Muscle layer of duodenum (tissue), 2 donors: ENCODE measurements around the gene SUCLA2.
A peak's percentile ranks its signal among the peaks of the same experiment; 100 is the strongest.

Experiments
- H3K27ac ChIP-seq: one replicate; pipeline ENCODE4 v1.7.0; 2013; ENCODE audit warnings: mild to moderate bottlenecking, low read length
- H3K27me3 ChIP-seq: one replicate; pipeline ENCODE4 v1.7.0; 2013; ENCODE audit warnings: low read depth, mild to moderate bottlenecking, control low read depth, low read length
- H3K36me3 ChIP-seq, 2 donors: one replicate each; pipeline ENCODE4 v1.7.0; 2013; ENCODE audit warnings: low read length in 2 of 2, control low read depth in 1 of 2, mild to moderate bottlenecking in 1 of 2; ENCODE audit not compliant: insufficient read depth in 2 of 2, control insufficient read depth in 1 of 2
- H3K4me1 ChIP-seq, 2 donors: one replicate each; pipeline ENCODE4 v1.7.0; 2013; ENCODE audit warnings: low read length in 2 of 2, mild to moderate bottlenecking in 2 of 2, control low read depth in 1 of 2, moderate library complexity in 1 of 2; ENCODE audit not compliant: insufficient read depth in 2 of 2, control insufficient read depth in 1 of 2
- H3K4me3 ChIP-seq, 2 donors: one replicate each; pipeline ENCODE4 v1.7.0; 2013; ENCODE audit warnings: low read length in 2 of 2, low read depth in 1 of 2, mild to moderate bottlenecking in 1 of 2
- H3K9me3 ChIP-seq, 2 donors: one replicate each; pipeline ENCODE4 v1.7.0; 2013; ENCODE audit warnings: low read length in 2 of 2, control low read depth in 1 of 2, mild to moderate bottlenecking in 1 of 2; ENCODE audit not compliant: control insufficient read depth in 1 of 2
- donor health status: healthy.

SUCLA2 gene

DNA sequence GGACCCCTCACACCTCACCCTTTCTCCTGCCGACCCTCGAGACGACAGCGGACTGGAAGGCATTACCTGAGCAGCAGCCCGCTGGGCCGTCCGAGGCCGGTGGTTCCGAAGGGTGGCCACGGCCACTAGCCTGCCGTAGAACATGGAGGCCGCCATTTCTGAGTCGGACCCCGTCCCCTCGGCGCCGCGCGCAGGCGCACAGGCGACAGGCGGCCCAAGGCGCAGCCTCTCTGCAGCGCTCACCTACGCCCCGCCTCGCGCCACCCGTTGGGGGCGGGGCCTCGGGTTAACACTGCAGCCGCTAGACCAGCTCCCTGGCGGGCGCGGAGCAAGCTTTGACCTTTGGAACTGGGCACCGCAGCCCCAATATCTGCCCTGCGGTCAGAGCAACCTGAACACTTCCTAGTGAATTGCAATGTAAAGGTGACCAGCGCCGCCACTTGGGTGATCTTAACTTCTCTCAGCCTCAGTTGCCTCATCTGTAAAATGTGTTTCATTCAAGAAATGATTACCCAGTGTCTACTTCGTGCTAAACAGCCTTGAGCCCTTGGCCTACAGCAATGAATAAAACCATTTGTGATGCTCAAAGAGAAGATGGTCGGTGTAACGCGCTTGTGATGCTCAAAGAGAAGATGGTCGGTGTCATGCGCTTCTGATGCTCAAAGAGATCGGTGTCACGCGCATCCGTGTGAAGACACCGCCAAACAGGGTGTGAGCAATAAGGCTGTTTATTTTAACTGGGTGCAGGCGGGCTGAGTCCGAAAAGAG lies at the start of gene SUCLA2:
Gene SUCLA2, minus strand, starts transcription at position 160 of the 768 bp plus-strand sequence. Its CDS starts 4 bp downstream, at position 156.
- peak within 1 kb of the TSS; percentile 61 for H3K27ac ChIP-seq
- peak within 1 kb of the TSS; percentile 71 to 99 for H3K4me3 ChIP-seq
- peaks cover 0 to 16% of the 10 kb centered on the region in 2 donors for H3K4me1 ChIP-seq
- H3K9me3 ChIP-seq = no peaks in the 10 kb centered on the region
- H3K36me3 ChIP-seq = peaks cover 2 to 4% of the 10 kb centered on the region in 2 donors
- H3K27me3 ChIP-seq = no peaks in the 10 kb centered on the region

DNA sequence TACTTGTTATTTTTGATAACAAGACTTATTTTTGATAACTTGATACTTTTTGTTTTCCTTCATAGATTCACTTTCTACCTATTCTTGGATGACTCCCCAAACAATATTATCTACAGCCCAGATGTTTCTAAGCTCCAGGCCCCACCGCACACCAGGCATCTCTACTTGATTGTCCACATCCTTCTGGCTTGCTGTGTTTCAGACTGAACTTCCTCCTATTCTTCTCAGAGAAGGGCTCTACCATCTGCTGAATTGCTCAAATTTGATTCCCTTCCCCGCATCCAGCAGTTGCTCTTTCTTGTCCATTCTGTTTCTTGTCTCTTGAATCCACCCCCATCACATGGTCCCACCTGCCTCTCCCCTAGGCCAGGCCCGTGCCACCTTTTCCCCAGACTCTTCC lies 49.5 kb upstream of the SUCLA2 start:
- H3K36me3 ChIP-seq = peaks cover 23 to 31% of the 10 kb centered on the region in 2 donors
- H3K27me3 ChIP-seq = no peaks in the 10 kb centered on the region
- H3K27ac ChIP-seq = no peak overlapping the region
- no peak overlapping the region for H3K4me3 ChIP-seq
- no peaks in the 10 kb centered on the region for H3K4me1 ChIP-seq
- H3K9me3 ChIP-seq = no peaks in the 10 kb centered on the region

DNA sequence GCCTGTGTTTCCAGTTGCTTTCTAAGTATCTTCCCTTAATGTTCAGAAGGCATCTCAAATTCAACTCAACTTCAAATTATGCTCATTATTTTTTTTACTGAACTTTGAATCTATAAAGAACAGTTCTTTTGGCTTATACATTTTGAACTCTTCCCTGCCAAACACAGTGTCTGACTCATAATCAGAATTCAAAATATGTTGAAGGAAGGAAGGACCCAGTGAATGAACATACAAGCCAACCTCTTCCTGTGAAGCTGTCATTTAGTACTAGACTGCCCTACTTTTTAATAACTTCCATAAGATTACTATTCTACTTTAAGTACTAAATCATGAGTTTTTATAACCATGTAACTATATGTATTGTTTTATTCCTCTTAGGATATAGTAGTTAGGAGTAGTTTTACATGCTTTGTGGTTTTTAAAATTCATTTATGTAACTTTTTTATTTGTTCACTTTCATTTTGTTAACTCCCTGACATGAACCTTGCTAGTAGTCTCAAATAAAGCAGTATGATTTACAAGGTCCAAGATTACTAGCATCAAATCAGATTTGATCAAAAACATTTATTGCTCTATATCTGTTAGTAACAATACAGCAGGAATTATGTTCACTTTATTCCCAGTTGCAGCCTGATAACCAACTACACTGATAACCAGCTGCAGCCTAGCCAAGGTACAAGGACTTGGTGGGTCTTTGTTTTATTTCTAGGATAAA lies 42.9 kb upstream of the SUCLA2 start:
- Histone ChIP-seq H3K36me3 (peaks cover 6 to 16% of the 10 kb centered on the region in 2 donors), H3K9me3 (no peaks in the 10 kb centered on the region), H3K4me3 (no peak overlapping the region), H3K27ac (peak overlapping the region; percentile 48), H3K4me1 (peaks cover 0 to 4% of the 10 kb centered on the region in 2 donors), H3K27me3 (no peaks in the 10 kb centered on the region)

DNA sequence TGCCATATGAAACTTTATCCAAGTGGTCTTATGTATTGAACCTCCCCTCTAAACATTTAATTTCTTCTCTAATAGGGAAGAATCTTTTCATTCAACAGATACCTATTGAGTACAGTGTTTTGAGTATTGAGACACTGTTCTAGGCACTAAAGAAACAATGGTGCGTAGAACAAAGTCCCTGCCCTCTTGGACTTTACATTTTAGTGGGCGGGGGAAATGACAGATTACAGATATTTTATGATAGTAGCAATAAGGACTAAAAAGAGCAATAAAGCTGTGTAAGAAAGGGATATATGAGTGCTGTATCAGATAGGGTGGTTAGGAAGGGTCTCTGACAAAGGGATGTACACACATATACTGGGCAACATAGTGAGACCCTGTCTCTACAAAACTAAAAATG lies 41.8 kb upstream of the SUCLA2 start:
- Histone ChIP-seq H3K4me1 (peaks cover 0 to 4% of the 10 kb centered on the region in 2 donors), H3K27me3 (no peaks in the 10 kb centered on the region), H3K4me3 (no peak overlapping the region), H3K9me3 (no peaks in the 10 kb centered on the region), H3K36me3 (peaks cover 6 to 16% of the 10 kb centered on the region in 2 donors), H3K27ac (no peak overlapping the region)

DNA sequence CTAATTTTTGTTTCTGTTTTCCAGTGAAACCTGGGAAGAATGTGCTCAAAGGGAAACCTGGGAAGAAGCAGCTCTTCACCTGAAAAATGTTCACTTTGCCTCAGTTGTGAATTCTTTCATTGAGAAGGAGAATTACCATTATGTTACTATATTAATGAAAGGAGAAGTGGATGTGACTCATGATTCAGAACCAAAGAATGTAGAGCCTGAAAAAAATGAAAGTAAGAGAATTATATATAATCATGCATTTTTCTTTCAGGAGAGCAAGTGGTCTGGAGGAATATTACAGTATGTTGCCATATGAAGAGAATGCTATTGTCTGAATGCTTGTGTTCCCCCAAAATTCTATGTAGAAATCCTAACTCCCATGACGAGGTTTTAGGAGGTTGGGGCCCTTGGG lies 39.8 kb upstream of the SUCLA2 start:
- H3K9me3 ChIP-seq = no peaks in the 10 kb centered on the region
- H3K4me3 ChIP-seq = no peak overlapping the region
- peaks cover 9% of the 10 kb centered on the region in 2 donors for H3K4me1 ChIP-seq
- no peak overlapping the region for H3K27ac ChIP-seq
- H3K27me3 ChIP-seq = no peaks in the 10 kb centered on the region
- peaks cover 6 to 16% of the 10 kb centered on the region in 2 donors for H3K36me3 ChIP-seq

DNA sequence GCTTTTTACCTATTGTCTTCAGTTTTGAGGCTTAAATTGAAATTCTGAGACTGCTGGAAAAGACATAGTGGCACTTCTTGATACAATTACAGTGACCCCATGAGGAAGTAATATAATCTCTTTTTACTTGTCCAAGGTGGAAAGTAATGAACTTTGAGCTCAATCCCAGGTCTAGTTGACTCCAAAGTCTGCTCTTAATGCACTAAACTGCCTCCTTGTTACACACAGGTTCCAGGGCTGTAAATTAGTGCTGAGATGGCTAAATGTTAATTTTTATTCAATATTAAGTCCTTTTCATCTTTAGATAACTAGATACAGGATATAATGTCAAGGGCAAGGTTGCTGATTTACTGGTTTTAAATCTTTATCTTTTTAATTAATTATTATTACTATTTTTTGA lies 39.0 kb upstream of the SUCLA2 start:
- Histone ChIP-seq H3K36me3 (peaks cover 6 to 16% of the 10 kb centered on the region in 2 donors), H3K27ac (no peak overlapping the region), H3K4me3 (no peak overlapping the region), H3K27me3 (no peaks in the 10 kb centered on the region), H3K9me3 (no peaks in the 10 kb centered on the region), H3K4me1 (peaks cover 9% of the 10 kb centered on the region in 2 donors)

DNA sequence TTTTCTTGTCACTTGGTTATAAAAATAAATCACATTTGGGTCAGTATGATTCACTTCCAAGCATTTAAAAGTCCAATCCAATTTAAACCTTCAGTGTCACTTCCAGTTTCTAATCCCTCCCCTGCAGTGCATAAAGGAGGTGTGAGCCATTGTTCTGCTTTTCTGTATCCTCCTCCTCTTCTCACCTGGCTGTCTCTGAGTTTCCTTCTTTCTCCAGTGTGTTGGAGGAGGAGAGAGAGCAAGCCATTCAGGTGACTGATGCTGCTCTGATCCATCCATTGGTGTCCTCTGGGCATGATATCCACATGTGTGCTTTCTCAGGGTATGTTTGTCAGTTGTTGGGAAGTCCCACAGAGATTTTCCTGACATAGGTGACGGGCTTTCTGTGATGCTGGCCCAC lies 37.7 kb upstream of the SUCLA2 start:
- Histone ChIP-seq H3K9me3 (no peaks in the 10 kb centered on the region), H3K27ac (no peak overlapping the region), H3K36me3 (peaks cover 6 to 16% of the 10 kb centered on the region in 2 donors), H3K4me1 (peaks cover 9% of the 10 kb centered on the region in 2 donors), H3K4me3 (peak overlapping the region; percentile 68 to 89), H3K27me3 (no peaks in the 10 kb centered on the region)

DNA sequence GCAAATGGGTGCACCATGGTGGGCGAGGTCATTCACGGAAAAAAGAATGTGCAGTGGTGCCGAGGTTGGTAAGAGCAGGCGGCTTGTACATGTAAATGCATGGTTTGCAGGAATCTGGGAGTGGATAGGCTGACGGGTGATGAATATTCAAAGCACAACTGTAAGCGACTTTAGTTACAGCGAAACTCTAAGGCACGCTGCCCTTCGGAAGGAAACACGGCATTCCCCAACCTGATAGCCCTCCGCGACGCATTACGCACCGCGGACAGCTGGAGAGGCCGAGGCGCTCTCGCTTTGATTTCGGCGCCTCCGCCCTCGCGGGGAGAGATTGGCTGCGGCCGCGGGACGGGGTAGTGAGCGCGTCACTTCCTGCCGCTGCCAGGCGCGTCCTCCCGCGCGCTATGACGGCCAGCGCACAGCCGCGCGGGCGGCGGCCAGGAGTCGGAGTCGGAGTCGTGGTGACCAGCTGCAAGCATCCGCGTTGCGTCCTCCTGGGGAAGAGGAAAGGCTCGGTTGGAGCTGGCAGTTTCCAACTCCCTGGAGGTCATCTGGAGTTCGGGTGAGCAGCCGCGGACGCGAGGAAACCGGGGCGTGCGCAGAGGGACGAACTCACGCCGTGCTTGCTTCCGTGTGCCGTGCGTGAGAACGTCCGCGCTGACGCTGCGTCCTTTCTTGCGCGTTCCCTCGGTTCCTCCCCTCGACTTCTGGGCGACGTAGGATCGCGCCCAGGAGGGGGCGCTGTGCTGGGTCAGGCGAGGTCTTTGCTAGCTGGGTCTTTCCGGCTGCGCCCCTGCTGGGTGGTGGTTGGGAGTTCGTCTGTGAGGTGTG lies 36.5 kb upstream of the SUCLA2 start, which contains the start of gene NUDT15:
Gene NUDT15, plus strand, starts transcription at position 381 of the 828 bp plus-strand sequence. Its CDS starts 21 bp downstream, at position 402.
- Histone ChIP-seq H3K9me3 (no peaks in the 10 kb centered on the region), H3K27me3 (no peaks in the 10 kb centered on the region), H3K27ac (peak within 1 kb of the TSS; percentile 96), H3K4me3 (peak within 1 kb of the TSS; percentile 68 to 89), H3K36me3 (peaks cover 6 to 16% of the 10 kb centered on the region in 2 donors), H3K4me1 (peaks cover 5 to 9% of the 10 kb centered on the region in 2 donors)

DNA sequence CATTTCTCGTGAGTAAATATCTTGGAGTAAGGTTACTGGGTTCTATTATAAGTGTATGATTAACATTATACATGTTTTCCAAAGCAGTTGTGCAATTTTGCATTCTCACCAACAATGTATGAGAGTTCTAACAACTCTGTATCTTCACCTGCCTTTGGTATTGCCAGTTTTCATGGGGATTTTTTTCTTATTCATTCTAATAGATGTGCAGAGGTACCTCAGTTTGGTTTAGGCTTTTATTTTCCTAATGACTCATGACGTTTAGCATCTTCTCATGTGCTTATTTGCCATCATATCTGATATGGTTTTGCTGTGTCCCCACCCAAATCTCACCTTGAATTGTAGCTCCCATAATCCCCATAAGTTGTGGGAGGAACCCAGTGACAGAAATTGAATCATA lies 28.8 kb upstream of the SUCLA2 start:
- Histone ChIP-seq H3K27me3 (no peaks in the 10 kb centered on the region), H3K27ac (no peak overlapping the region), H3K4me3 (no peak overlapping the region), H3K9me3 (peaks cover 0 to 3% of the 10 kb centered on the region in 2 donors), H3K4me1 (no peaks in the 10 kb centered on the region), H3K36me3 (no peaks in the 10 kb centered on the region)

DNA sequence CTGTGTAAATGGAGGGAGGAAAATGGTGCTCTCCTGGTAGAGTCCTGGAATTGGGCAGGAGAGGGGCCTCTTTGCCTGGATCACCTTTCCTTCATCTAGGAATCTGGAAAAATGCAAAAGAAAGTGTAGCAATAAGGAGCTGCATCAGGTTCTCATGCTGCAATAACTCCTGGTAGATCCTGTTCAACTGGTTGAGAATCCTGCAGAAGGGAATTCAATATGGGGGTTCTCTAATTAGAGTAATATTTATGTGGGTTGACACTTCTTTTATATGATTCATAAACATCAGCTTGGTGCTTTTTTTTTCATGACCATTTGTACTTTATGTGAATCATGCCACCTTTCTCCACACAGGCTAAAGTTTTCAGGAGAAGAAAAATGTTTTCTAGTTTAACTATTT lies 27.0 kb upstream of the SUCLA2 start:
- Histone ChIP-seq H3K4me1 (no peaks in the 10 kb centered on the region), H3K4me3 (no peak overlapping the region), H3K27ac (no peak overlapping the region), H3K9me3 (peaks cover 0 to 3% of the 10 kb centered on the region in 2 donors), H3K36me3 (no peaks in the 10 kb centered on the region), H3K27me3 (no peaks in the 10 kb centered on the region)

DNA sequence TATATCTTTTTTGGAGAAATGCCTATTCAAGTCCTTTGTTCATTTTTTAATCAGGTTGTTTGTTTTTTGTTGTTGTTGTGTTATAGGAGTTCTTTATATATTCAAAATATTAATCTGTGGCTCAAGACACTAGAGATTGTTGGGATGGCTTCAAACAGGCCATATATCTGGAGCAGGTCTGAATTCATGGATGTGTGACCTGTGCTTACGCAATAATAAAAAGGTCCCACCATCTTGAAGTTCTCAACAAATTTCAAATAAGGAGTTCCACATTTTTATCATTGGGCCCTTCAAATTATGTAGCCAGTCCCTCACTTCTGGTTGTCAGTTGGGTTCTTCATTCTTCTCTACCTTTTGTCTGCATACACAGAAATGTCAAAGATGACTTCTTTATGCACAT lies 18.7 kb upstream of the SUCLA2 start:
- H3K36me3 ChIP-seq = no peaks in the 10 kb centered on the region
- no peaks in the 10 kb centered on the region for H3K27me3 ChIP-seq
- H3K4me1 ChIP-seq = no peaks in the 10 kb centered on the region
- no peaks in the 10 kb centered on the region for H3K9me3 ChIP-seq
- no peak overlapping the region for H3K4me3 ChIP-seq
- no peak overlapping the region for H3K27ac ChIP-seq
